A673 (cell line): Measurements from ENCODE around the gene LIPH.
"Not testable (repeated sequence)": the region's sequence is repeated elsewhere in the genome, so short reads cannot be mapped to it uniquely, and the experiment has no call there.

Experiments
- CTCF ChIP-seq: fragments of 300-800, 200-600 bp; sonication (generic); conservative IDR thresholded peaks from 2 replicates; pipeline ENCODE4 v1.5.1; 2017; ENCODE audit warnings: low read depth, mild to moderate bottlenecking, antibody characterized with exemption, low read length, moderate library complexity, mixed read lengths
- EZH2 ChIP-seq: fragments of 200-600 bp; sonication (generic); IDR thresholded peaks from 2 replicates; pipeline ENCODE4 v1.6.1; 2017; ENCODE audit warnings: borderline replicate concordance, low read depth, mild to moderate bottlenecking, mixed read lengths, antibody characterized with exemption, low read length; ENCODE audit not compliant: poor library complexity, severe bottlenecking

- TF ChIP-seq CTCF, EZH2: not testable (repeated sequence)
These were observed 86.3 kb downstream of the LIPH start for GRCh38 chr3:185466123-185466522.
